ENCODE results near the gene EEIG1.

The EEIG1 gene

DNA sequence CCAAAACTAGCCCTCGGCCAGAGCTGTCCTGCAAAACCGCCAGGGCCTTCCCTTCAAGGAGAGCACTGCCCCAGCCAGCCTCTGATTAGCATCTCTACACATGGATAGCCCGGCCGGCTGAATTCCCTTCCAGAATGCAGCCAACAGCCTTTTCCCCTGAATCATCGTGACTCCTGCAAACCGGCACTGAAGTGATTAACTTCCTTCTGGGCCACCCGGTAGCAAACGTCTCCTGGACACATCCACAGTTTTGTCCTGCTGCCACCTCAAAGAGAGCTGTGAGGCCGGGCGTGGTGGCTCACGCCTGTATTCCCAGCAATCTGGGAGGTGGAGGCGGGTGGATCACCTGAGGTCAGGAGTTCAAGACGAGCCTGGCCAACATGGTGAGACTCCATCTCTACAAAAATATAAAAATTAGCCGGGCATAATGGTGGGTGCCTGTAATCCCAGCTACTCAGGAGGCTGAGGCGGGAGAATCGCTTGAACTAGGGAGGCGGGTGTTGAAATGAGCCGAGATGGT, 21.1 kb upstream of the EEIG1 start:
- Histone ChIP-seq H2BK120ac (ENCODE audit: low read depth, low read length) (no peak overlapping the region), H3K79me1 (ENCODE audit: low read depth, low read length) (no peaks in the 10 kb centered on the region), H2AK5ac (ENCODE audit: low read depth, low read length) (no peak overlapping the region), H4K91ac (ENCODE audit: low read depth, low read length, poor library complexity) (no peak overlapping the region), H2BK15ac (ENCODE audit: low read length) (no peak overlapping the region), H3K36me3 (replicated peaks in 1 of 2; ENCODE audit: control insufficient read depth in 2 of 2, insufficient read depth in 2 of 2, low read length in 2 of 2) (no peaks in the 10 kb centered on the region), H3K4me3 (ENCODE audit: low read length in 2 of 2) (no peak overlapping the region), H3K23ac (ENCODE audit: low read depth, low read length, poor library complexity) (no peak overlapping the region), H3K4ac (ENCODE audit: low read length) (no peak overlapping the region), H3K27ac (replicated peaks; ENCODE audit: low read length) (no peak overlapping the region), H2BK12ac (ENCODE audit: low read length) (peak overlapping the region; percentile 22), H3K4me2 (ENCODE audit: insufficient read depth, low read length, poor library complexity, severe bottlenecking) (no peak overlapping the region), H3K9me3 (replicated peaks in 1 of 2; ENCODE audit: control insufficient read depth in 2 of 2, insufficient read depth in 1 of 2, low read depth in 1 of 2, low read length in 2 of 2) (peaks cover 0 to 1% of the 10 kb centered on the region in 2 donors), H2BK5ac (ENCODE audit: low read length) (peak overlapping the region; percentile 19), H3K18ac (ENCODE audit: low read length) (no peak overlapping the region), H3K9ac (ENCODE audit: low read depth, low read length, poor library complexity) (no peak overlapping the region), H3K27me3 (ENCODE audit: control insufficient read depth in 3 of 3, insufficient read depth in 3 of 3, low read depth in 1 of 3, low read length in 3 of 3) (no peaks in the 10 kb centered on the region), H4K8ac (ENCODE audit: low read depth, low read length) (no peak overlapping the region), H3K4me1 (ENCODE audit: control insufficient read depth in 2 of 2, insufficient read depth in 1 of 2, low read depth in 1 of 2, low read length in 2 of 2) (peaks cover 0 to 14% of the 10 kb centered on the region in 2 donors), H2AFZ (ENCODE audit: low read length) (peak overlapping the region; percentile 74), H3K14ac (ENCODE audit: low read length) (no peak overlapping the region)
- no peak for DNase-seq (ENCODE audit: low spot score)
- no CpG with 5 or more reads among the region's 18 CpGs for WGBS, 2 donors (ENCODE audit: extremely low coverage in 2 of 2, insufficient read length in 2 of 2, insufficient replicate concordance in 1 of 2)

DNA sequence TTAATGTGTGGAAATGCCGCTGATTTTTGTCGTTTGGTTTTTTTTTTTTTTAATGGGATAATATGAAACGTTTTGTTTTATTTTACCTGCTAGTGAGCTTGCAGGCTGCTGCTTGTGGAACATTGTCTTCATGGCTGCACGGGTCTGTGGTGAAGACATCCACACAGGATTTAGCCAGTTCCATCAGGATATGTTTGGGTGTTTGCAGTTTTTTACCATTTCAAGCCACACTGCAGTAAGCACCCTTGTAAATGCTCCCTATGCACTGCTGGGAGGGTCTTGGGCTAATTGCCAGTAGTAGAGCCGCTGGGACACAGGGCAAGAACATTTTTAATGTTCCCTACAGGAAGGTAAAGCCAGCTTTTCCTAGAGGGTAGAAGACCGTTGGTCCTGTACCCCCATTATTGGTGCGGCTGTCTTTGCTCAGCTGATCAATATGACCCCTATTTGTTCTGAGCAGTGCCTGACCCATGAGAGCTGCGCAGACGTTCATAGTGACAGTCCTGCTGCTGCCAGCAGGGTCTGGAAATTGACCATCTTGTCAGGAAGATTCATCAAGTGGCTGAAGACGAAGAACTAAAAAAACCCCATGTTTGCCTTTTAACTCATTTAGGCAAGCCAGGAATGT, 20.5 kb upstream of the EEIG1 start:
- no peaks in the 10 kb centered on the region for H3K27me3 ChIP-seq (ENCODE audit: control insufficient read depth in 3 of 3, insufficient read depth in 3 of 3, low read depth in 1 of 3, low read length in 3 of 3)
- H3K4ac ChIP-seq (ENCODE audit: low read length), result no peak overlapping the region
- H3K23ac ChIP-seq (ENCODE audit: low read depth, low read length, poor library complexity), result no peak overlapping the region
- H3K4me1 ChIP-seq (ENCODE audit: control insufficient read depth in 2 of 2, insufficient read depth in 1 of 2, low read depth in 1 of 2, low read length in 2 of 2), result peaks cover 0 to 13% of the 10 kb centered on the region in 2 donors
- H3K9ac ChIP-seq (ENCODE audit: low read depth, low read length, poor library complexity), result no peak overlapping the region
- H3K9me3 ChIP-seq (replicated peaks in 1 of 2; ENCODE audit: control insufficient read depth in 2 of 2, insufficient read depth in 1 of 2, low read depth in 1 of 2, low read length in 2 of 2), result peaks cover 0 to 1% of the 10 kb centered on the region in 2 donors
- WGBS, 2 donors (ENCODE audit: extremely low coverage in 2 of 2, insufficient read length in 2 of 2, insufficient replicate concordance in 1 of 2), result 100% methylated on average over 3 of the region's 10 CpGs; no CpG with 5 or more reads in 1 of the 2 donors
- no peak overlapping the region for H2AK5ac ChIP-seq (ENCODE audit: low read depth, low read length)
- H3K4me3 ChIP-seq (ENCODE audit: low read length in 2 of 2), result no peak overlapping the region
- H4K8ac ChIP-seq (ENCODE audit: low read depth, low read length), result no peak overlapping the region
- H3K27ac ChIP-seq (replicated peaks; ENCODE audit: low read length), result no peak overlapping the region
- no peaks in the 10 kb centered on the region for H3K36me3 ChIP-seq (replicated peaks in 1 of 2; ENCODE audit: control insufficient read depth in 2 of 2, insufficient read depth in 2 of 2, low read length in 2 of 2)
- H2BK120ac ChIP-seq (ENCODE audit: low read depth, low read length), result no peak overlapping the region
- no peak for DNase-seq (ENCODE audit: low spot score)
- no peak overlapping the region for H2BK15ac ChIP-seq (ENCODE audit: low read length)
- H4K91ac ChIP-seq (ENCODE audit: low read depth, low read length, poor library complexity), result no peak overlapping the region
- H2BK12ac ChIP-seq (ENCODE audit: low read length), result no peak overlapping the region
- peak overlapping the region; percentile 74 for H2AFZ ChIP-seq (ENCODE audit: low read length)
- H2BK5ac ChIP-seq (ENCODE audit: low read length), result peak overlapping the region; percentile 19
- no peak overlapping the region for H3K18ac ChIP-seq (ENCODE audit: low read length)
- no peaks in the 10 kb centered on the region for H3K79me1 ChIP-seq (ENCODE audit: low read depth, low read length)
- H3K14ac ChIP-seq (ENCODE audit: low read length), result no peak overlapping the region
- no peak overlapping the region for H3K4me2 ChIP-seq (ENCODE audit: insufficient read depth, low read length, poor library complexity, severe bottlenecking)

DNA sequence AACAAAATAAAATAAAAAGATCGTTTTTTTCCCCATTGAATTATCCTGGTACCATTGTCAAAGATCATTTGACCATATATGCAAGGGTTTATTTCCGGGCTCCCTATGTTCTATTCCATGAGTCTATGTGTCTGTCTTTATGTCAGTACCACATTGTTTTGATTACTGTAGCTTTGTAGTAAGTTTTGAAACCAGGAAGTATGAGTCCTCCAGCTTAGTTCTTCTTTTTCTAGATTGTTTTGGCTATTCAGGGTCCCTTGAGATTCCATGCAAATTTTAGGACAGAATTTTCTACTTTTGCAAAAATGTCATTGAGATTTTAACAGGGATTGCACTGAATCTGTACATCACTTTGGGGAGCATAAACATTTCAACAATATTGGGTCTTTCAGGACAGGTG, 18.7 kb upstream of the EEIG1 start:
- H3K4ac ChIP-seq (ENCODE audit: low read length), result no peak overlapping the region
- WGBS, 2 donors (ENCODE audit: extremely low coverage in 2 of 2, insufficient read length in 2 of 2, insufficient replicate concordance in 1 of 2), result 100% methylated on average over 1 of the region's 2 CpGs; no CpG with 5 or more reads in 1 of the 2 donors
- no peaks in the 10 kb centered on the region for H3K36me3 ChIP-seq (replicated peaks in 1 of 2; ENCODE audit: control insufficient read depth in 2 of 2, insufficient read depth in 2 of 2, low read length in 2 of 2)

DNA sequence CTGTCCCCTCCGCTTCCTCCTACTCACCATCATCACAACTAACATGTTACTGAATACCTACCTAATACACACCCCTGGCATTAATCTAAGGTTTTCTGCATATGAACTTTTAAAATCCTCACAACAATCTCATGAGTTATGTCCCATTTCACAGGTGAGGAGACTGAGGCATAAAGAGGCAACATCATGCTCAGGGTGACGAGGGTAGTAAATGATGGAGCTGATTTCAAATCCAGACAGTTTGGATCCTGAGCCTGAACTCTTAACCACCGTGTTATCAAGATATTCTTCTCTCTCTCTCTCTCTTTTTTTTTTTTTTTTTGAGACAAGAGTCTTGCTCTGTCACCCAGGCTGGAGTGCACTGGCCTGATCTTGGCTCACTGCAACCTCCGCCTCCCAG, 12.9 kb upstream of the EEIG1 start:
- Histone ChIP-seq H3K4me2 (ENCODE audit: insufficient read depth, low read length, poor library complexity, severe bottlenecking) (no peak overlapping the region), H3K9me3 (replicated peaks in 1 of 2; ENCODE audit: control insufficient read depth in 2 of 2, insufficient read depth in 1 of 2, low read depth in 1 of 2, low read length in 2 of 2) (no peaks in the 10 kb centered on the region), H3K4me3 (ENCODE audit: low read length in 2 of 2) (no peak overlapping the region), H2AK5ac (ENCODE audit: low read depth, low read length) (no peak overlapping the region), H2BK120ac (ENCODE audit: low read depth, low read length) (no peak overlapping the region), H3K27me3 (ENCODE audit: control insufficient read depth in 3 of 3, insufficient read depth in 3 of 3, low read depth in 1 of 3, low read length in 3 of 3) (no peaks in the 10 kb centered on the region), H2AFZ (ENCODE audit: low read length) (no peak overlapping the region), H2BK5ac (ENCODE audit: low read length) (no peak overlapping the region), H3K79me1 (ENCODE audit: low read depth, low read length) (no peaks in the 10 kb centered on the region), H2BK15ac (ENCODE audit: low read length) (no peak overlapping the region), H3K36me3 (replicated peaks in 1 of 2; ENCODE audit: control insufficient read depth in 2 of 2, insufficient read depth in 2 of 2, low read length in 2 of 2) (no peaks in the 10 kb centered on the region), H3K4ac (ENCODE audit: low read length) (no peak overlapping the region), H4K91ac (ENCODE audit: low read depth, low read length, poor library complexity) (no peak overlapping the region), H3K9ac (ENCODE audit: low read depth, low read length, poor library complexity) (no peak overlapping the region), H2BK12ac (ENCODE audit: low read length) (no peak overlapping the region), H3K14ac (ENCODE audit: low read length) (no peak overlapping the region), H3K18ac (ENCODE audit: low read length) (no peak overlapping the region), H4K8ac (ENCODE audit: low read depth, low read length) (no peak overlapping the region), H3K23ac (ENCODE audit: low read depth, low read length, poor library complexity) (no peak overlapping the region), H3K4me1 (ENCODE audit: control insufficient read depth in 2 of 2, insufficient read depth in 1 of 2, low read depth in 1 of 2, low read length in 2 of 2) (no peaks in the 10 kb centered on the region), H3K27ac (replicated peaks; ENCODE audit: low read length) (no peak overlapping the region)
- no peak for DNase-seq (ENCODE audit: low spot score)
- no CpG with 5 or more reads among the region's 4 CpGs for WGBS, 2 donors (ENCODE audit: extremely low coverage in 2 of 2, insufficient read length in 2 of 2, insufficient replicate concordance in 1 of 2)

More for the DNA sequence above, 18.7 kb upstream of the EEIG1 start:
- no peak overlapping the region for H2BK15ac ChIP-seq (ENCODE audit: low read length)
- no peak overlapping the region for H3K18ac ChIP-seq (ENCODE audit: low read length)
- H3K9me3 ChIP-seq (replicated peaks in 1 of 2; ENCODE audit: control insufficient read depth in 2 of 2, insufficient read depth in 1 of 2, low read depth in 1 of 2, low read length in 2 of 2), result peaks cover 0 to 1% of the 10 kb centered on the region in 2 donors
- no peak overlapping the region for H4K8ac ChIP-seq (ENCODE audit: low read depth, low read length)
- H2AK5ac ChIP-seq (ENCODE audit: low read depth, low read length), result no peak overlapping the region
- H3K4me2 ChIP-seq (ENCODE audit: insufficient read depth, low read length, poor library complexity, severe bottlenecking), result no peak overlapping the region
- peaks cover 0 to 8% of the 10 kb centered on the region in 2 donors for H3K4me1 ChIP-seq (ENCODE audit: control insufficient read depth in 2 of 2, insufficient read depth in 1 of 2, low read depth in 1 of 2, low read length in 2 of 2)
- no peak overlapping the region for H3K4me3 ChIP-seq (ENCODE audit: low read length in 2 of 2)
- H4K91ac ChIP-seq (ENCODE audit: low read depth, low read length, poor library complexity), result no peak overlapping the region
- H3K14ac ChIP-seq (ENCODE audit: low read length), result no peak overlapping the region
- H2BK5ac ChIP-seq (ENCODE audit: low read length), result no peak overlapping the region
- DNase-seq (ENCODE audit: low spot score), result no peak
- no peak overlapping the region for H3K23ac ChIP-seq (ENCODE audit: low read depth, low read length, poor library complexity)
- H2BK12ac ChIP-seq (ENCODE audit: low read length), result no peak overlapping the region
- no peak overlapping the region for H3K27ac ChIP-seq (replicated peaks; ENCODE audit: low read length)
- H3K27me3 ChIP-seq (ENCODE audit: control insufficient read depth in 3 of 3, insufficient read depth in 3 of 3, low read depth in 1 of 3, low read length in 3 of 3), result no peaks in the 10 kb centered on the region
- H3K9ac ChIP-seq (ENCODE audit: low read depth, low read length, poor library complexity), result no peak overlapping the region
- H2AFZ ChIP-seq (ENCODE audit: low read length), result no peak overlapping the region
- H3K79me1 ChIP-seq (ENCODE audit: low read depth, low read length), result no peaks in the 10 kb centered on the region
- H2BK120ac ChIP-seq (ENCODE audit: low read depth, low read length), result no peak overlapping the region
